Inflammatory macrophage treated with lipopolysaccharide for 4 hours (primary cell): ENCODE data around the gene KHDC1.
"Not testable (repeated sequence)": the region's sequence is repeated elsewhere in the genome, so short reads cannot be mapped to it uniquely, and the experiment has no call there.

Experiments used
- DNase-seq: peaks from one replicate; pipeline ENCODE4 v3.0.0-alpha.2; 2020

KHDC1 gene

DNA sequence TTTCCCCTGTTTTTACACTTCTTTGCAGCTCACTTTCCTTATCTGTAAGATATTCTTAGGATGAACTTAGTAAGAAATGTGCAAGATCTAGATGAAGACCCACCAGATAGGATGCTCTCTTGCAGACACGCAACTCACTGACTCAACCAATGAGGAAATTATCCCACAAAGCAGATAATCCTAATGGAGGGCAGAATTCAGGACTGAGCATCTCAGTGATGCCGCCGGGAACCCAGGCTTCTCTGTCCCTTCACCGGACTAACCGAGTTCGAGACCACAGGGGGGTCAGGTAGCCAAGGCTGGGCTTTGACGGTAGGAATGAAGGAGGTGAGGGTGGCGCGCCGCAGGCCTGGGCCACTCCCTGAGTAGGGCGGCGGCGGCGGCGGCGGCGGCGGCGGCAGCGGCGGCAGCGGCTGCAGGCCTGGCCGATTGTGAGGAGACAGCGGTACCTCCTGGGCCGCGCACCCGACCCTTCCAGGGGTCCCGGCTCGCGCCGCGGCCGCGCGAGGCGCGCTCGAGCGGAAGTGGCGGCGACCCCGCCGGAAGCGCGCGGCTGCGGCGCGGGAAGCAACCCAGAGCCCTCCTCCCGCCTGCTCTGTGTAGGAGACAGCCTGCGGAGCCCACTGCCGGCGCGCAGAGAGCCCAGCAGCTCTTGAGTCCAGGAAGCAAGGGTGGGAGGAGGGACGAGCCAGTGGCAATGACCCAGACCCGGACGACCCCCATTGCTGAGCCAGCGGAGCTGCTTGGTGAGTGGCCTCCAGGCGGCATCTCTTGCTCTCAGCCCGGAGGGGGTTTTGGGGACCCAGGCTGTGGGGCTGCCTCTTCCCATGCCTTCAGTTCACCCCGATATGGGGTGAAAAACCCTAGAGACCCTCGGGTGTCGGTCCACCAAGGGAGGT, at the start of gene KHDC1:
Gene KHDC1, minus strand, starts transcription at position 526 of the 899 bp plus-strand sequence. CDS start 20,679 bp downstream, outside the sequence.
- peak; percentile 4 for DNase-seq

GRCh38 chr6:73310503-73310845, 47.5 kb upstream of the KHDC1 start:
- not testable (repeated sequence) for DNase-seq

DNA sequence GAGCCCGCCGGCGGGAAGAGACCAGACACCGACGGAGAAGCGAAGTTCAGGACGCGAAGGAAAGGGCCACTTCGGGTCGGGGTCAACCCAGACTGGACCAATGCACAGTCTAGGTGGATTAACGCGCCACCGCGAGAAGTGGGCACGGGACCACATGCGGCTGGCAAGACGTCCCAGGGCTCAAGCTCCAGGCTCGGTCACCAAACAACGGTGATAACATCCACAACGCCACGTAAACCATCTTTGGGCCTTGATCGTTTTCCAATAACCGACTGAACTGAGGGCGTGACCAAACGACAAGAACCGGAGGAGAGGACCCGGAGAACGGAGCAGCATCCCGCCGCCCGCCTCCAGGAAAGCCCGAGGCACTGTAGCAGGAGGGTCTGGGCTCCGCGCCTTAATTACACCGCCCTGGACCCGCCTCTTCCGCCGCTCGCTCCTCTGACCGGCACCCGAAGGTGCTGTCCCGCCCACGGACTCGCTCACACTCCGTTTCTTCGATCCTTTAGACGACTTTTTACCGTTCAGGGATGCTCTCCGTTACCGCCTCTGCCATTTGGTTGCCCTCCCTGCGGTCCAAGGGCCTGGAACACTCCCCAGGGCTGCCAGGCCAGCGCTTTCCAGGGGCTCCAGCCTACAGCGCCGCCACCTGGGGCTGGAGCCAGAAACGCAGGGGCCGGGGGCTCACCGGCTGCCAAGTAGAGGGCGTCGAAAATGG, 46.9 kb upstream of the KHDC1 start:
- DNase-seq: peak; percentile 5

GRCh38 chr6:73309535-73309784, 46.5 kb upstream of the KHDC1 start:
- peak; percentile 3 for DNase-seq

GRCh38 chr6:73308712-73309534, 45.9 kb upstream of the KHDC1 start:
- DNase-seq: no peak

GRCh38 chr6:73303773-73304172, 40.8 kb upstream of the KHDC1 start:
- DNase-seq: not testable (repeated sequence)

DNA sequence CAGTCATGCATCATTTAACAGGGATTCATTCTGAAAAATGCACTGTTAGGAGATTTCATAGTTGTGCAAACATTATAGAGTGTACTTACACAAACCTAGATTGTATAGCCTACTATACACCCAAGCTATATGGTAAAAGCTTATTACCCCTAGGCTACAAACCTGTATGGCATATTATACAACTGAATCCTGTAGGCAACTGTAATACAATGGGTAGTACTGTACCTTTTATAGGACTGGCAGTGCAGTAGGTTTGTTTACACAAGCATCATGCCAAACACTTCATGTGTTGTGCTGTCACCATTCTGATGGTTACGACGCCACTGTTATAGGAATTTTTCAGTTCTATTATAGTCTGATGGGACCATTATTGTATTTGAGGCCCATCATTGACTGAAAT, 39.3 kb upstream of the KHDC1 start:
- DNase-seq: no peak

GRCh38 chr6:73299151-73299971, 36.4 kb upstream of the KHDC1 start:
- DNase-seq: no peak

DNA sequence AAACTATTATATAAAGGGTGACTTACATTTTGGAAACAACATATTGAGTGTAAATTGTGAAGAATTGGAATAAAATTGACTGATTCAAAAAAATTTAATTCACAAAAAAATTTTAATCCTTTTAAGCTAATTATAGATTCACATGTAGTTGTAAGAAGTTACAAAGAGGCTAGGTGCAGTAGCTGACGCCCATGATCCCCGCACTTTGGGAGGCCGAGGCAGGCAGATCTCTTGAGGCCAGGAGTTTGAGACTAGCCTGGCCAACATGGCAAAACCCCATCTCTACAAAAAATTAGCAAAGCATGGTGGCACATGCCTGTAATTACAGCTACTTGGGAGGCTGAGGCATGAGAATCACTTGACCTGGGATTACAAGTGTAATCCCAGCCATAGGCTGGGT, 30.3 kb upstream of the KHDC1 start:
- no peak for DNase-seq

DNA sequence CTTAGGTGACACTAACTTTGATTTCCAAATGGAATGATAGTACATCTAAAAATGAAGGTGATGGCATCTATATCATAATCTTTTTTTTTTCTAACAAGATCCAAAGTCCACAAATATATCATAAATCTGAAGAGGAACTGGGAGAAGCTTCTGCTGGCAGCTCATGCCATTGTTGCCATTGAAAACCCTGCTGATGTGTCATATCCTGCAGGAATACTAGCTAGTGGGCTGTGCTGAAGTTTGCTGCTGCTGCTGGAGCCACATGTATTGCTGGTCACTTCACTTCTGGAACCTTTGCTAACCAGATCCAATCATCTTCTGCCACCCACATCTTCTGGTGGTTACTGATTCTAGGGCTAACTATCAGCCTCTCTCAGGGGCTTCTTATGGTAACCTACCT, 27.4 kb upstream of the KHDC1 start:
- DNase-seq: no peak

DNA sequence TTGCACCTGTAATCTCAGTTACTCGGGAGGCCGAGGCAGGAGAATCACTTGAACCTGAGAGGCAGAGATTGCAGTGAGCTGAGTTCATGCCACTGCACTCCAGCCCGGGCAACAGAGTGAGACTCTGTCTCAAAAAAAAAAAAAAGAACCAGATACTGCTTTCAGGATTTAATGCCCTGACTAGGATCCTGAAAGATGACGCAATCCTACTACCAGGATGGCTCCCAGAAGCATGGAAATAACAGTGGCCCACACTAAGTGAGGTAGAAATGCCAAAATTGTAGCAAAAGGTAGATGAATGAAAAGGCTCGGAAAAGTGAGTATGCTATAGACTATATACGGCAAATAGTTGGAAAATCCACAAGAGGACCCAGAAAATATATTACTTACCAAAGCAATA, 23.8 kb upstream of the KHDC1 start:
- DNase-seq: no peak

DNA sequence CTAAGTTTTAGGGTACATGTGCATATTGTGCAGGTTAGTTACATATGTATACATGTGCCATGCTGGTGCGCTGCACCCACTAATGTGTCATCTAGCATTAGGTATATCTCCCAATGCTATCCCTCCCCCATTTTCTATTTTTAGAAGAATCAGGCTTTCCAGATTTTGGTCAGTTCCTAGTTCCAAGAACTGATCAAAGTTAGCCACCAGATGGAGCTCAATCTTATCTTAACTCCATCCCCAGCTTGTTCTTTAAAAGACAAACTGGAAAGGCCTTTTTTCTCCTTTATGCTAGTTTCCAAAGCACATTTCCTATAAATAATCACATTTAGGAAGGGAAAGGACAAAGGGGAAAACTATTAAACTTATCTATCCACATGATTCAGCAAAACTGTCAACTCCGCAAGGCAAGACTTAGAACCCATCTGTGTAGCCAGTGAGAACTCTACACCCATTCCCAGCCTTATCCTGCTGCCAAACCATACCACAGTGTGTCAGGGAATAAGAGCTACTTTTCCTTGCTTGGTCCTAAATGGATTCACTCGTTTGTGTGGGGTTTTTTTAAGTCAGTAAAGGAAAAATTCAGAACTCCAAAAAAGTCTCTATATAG, 22.8 kb upstream of the KHDC1 start:
- DNase-seq: peak; percentile 34

- no peak for DNase-seq
Measured at GRCh38 chr6:73282871-73283270, 19.9 kb upstream of the KHDC1 start.

DNA sequence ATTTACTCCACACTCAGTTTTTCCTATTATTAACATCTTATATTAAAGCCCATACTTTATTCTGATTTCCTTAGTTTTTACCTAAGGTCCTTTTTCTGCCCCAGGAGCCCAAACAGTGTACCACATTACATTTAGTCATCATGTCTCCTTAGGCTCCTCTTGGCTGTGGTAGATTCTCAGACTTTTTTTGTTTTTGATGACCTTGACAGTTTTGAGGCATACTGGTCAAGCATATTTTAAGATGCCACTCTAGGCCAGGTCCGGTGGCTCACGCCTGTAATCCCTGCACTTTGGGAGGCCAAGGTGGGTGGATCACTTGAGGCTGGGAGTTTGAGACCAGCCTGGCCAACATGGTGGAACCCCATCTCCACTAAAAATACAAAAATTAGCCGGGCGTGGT, 18.7 kb upstream of the KHDC1 start:
- not testable (repeated sequence) for DNase-seq

DNA sequence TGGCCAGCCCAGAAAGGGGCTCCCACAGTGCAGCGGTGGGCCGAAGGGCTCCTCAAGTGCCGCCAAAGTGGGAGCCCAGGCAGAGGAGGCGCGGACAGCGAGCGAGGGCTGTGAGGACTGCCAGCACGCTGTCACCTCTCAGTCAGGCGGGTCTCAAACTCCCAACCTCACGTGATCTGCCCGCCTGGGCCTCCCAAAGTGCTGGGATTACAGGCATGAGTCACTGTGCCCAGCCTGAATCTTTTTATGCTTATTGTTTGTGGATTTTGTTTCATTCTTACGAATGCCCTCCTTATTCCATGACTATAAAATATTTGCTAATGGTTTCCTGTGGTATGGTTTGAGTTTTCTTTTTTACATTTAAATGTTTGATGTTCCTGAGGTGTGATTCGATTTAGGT, 6.3 kb upstream of the KHDC1 start:
- DNase-seq: not testable (repeated sequence)

DNA sequence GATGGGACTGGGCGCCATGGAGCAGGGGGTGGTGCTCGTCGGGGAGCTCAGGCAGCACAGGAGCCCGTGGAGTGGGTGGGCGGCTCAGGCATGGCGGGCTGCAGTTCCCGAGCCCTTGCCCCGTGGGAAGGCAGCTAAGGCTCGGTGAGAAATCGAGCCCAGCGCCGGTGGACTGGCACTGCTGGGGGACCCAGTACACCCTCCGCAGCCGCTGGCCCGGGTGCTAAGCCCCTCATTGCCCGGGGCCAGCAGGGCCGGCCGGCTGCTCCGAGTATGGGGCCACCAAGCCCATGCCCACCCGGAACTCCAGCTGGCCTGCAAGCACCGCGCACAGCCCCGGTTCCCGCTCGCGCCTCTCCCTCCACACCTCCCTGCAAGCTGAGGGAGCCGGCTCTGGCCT, 5.9 kb upstream of the KHDC1 start:
- not testable (repeated sequence) for DNase-seq

- no peak for DNase-seq
Measured at GRCh38 chr6:73264446-73264845, 1.4 kb upstream of the KHDC1 start.

GRCh38 chr6:73263570-73263909, 544 bp upstream of the KHDC1 start:
- no peak for DNase-seq

GRCh38 chr6:73258721-73259120, 4.3 kb downstream of the KHDC1 start:
- no peak for DNase-seq

- not testable (repeated sequence) for DNase-seq
Measured at GRCh38 chr6:73254323-73254722, 8.7 kb downstream of the KHDC1 start.

- no peak for DNase-seq
Measured at GRCh38 chr6:73252703-73253102, 10.3 kb downstream of the KHDC1 start.

DNA sequence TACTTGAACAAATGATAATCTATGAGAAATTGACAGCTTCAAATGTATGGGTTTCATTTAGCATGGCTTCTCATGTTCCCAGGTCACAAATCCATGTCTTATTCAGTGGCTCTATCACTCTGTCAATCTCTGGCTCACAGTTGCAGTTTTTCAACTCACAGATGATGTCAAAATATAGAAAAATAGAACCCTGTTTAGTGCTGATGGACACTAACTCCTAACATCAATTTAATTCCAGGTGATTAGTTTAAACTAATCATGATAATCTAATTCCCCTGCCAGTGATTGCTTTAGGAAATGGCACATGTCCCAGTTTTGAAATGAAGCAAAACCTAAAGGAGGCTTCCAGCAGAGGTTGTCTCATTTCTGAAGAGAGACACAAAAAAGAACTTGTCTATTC, 13.0 kb downstream of the KHDC1 start:
- no peak for DNase-seq
